ENCODE measurements around the gene LAGE3.

LAGE3 gene, protein sequence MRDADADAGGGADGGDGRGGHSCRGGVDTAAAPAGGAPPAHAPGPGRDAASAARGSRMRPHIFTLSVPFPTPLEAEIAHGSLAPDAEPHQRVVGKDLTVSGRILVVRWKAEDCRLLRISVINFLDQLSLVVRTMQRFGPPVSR

DNA sequence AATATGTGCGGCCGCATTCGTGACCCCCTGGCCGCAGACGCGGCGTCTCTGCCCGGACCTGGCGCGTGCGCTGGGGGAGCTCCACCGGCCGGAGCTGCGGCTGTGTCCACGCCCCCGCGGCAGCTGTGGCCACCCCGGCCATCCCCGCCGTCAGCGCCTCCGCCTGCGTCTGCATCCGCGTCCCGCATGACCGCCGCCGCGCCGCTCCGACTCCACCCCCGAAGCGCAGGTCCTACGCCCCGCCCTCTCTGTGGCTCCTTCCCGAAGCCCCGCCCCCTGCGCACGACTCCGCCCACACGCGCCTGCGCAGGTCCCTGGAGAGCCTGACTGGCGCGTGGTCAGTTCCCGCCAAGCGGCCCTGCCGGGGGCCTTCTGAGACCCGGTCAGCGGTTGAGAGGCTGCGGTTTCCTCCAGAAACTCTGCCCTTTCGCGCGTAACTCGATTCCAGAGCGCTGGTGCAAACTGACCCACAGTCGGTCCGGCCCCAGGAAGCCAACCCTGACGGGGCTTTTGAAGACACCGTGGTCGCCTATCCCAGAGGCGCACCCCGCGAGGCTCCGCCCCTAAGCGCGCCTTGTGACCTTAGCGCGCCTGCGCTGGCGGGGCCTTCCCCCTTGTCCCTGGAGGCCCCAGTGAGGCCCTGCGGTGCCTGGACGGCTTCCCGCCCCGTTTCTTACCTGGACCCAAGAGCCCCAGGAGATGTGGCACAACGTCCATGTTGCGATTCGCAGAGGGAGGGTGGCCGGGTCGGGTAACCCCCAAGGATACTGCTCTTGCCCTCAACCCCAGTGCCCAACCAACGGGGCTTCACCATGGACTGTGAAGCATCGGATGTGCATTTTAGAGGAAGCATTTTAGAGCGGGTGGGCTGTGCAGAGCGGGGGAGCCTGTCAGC lies at the start of gene LAGE3:
Gene LAGE3 (minus strand): TSS at position 554 of the 895 bp plus-strand sequence. CDS start 366 bp downstream, at position 188.
- DNase-seq: peak; percentile 94

DNA sequence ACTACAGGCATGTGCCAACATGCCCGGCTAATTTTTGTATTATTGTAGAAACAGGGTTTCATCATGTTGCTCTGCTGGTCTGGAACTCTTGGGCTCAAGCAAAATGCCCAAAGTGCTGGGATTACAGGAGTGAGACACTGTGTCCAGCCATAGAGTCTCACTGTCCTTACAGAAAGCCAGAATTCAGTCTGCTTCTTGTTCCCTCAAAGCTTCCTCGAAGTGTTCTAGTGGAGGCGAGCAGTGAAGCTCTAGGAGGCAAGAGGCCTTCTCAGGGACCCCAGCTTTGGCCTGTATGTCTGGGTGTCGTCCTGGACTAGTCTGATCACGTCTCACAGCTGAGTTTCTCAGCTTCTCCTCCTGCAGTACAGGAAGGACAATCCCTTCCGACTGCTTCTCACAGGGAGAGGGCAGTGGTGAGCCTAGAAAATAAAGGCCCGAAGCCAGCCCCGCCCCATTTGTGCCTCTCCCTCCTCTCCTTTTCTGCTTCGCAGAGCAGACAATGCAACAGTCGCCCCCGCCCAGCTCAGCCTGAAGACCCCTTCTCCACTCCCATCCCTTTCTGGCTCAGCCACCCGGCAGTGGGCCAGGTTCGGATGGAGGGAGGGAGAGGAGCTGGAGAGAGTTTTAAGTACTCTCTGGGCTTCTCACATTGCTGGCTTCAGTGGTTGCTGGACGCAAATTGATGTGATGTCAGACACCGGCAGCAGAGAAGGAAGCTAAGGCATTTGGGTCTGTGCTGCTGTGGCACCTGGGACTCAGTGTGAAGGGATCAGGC lies 48.0 kb upstream of the LAGE3 start:
- DNase-seq: peak; percentile 65

DNA sequence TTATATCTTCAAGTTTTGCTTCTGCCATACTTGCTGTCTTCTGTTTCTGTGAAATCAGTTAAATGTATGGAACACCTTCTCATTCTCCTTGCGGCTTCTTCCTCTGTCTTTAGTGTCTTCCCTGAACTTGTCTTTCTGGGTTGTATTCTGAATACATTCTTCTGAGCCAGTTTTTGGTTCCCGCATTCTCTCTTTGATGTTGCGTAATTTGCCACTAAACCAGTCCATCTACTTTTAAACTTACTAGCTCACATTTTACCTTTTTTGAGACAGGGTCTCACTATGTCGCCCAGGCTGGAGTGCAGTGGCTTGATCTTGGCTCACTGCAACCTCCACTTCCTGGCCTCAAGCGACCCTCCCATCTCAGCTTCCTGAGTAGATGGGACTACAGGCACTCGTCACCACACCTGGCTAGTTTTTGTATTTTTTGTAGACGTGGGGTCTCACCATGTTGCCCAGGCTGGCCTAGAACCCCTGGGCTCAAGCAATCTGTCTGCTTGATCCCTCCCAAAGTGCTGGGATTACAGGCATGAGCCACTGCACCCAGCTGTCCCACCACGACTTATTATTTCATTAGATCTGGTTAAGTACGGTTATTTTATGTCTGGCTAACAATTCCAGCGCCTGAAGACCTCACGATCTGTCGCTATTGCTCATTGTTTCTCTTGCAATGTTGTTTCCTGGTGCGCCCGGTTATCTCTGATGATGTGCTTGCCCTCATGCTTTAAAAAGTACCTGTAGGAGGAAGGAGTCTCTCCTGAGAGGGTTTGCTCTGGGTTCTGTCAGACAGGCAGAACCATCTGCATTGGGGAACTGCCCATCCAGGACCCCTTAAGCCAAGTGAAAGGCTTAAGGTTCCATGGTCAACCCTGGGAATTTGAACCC lies 46.8 kb upstream of the LAGE3 start:
- DNase-seq: no peak

DNA sequence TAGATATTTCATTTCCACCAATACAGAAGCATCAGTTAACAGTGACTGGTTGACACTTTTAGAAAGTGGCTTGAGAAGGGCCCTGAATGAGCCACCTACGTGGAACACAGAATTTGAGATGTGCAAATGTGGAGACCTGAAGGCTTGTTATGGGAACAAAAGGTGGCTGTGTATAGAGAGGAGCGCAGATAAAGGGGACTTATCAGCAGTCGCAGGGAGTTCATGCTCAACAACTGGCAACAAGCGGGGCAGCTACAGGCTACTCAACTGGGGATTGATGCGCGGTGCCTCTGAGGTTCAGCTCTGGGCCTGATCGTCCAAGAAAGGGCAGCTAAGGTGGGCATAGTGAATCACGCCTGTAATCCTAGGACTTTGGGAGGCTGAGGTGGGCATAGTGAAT lies 40.3 kb upstream of the LAGE3 start:
- DNase-seq: no peak

DNA sequence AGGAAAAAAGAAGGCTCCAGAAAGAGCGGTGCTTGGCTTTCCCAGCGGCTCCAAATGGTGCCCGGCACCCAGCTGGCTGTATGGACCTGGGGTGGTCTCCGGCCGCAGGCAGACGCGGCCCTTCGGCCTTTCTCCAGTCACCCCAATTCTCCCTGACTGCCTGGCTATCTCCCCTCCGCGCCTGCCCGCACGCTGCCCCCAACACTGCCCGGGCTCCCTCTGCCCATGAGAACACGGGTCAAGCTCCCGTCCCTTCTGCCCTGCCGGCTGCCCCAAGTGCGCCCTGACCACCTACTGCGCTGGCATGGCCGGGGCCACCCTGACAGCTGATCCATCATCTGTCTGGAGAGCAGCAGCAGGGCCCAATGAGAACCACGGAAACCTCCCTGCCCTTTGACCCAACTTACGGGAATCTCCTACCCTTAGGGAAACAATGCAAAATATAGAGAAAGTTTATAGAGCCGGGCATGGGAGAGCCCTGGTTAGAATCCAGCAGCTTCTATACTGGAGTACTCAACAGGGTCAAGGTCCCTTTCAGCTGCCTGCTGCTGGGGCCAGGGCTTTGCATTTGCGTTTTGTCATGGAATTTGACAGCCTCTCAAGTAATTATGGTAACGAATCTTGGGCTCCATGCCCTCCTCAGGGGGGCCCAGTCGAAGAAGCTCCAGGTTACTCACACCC lies 38.2 kb upstream of the LAGE3 start:
- no peak for DNase-seq

DNA sequence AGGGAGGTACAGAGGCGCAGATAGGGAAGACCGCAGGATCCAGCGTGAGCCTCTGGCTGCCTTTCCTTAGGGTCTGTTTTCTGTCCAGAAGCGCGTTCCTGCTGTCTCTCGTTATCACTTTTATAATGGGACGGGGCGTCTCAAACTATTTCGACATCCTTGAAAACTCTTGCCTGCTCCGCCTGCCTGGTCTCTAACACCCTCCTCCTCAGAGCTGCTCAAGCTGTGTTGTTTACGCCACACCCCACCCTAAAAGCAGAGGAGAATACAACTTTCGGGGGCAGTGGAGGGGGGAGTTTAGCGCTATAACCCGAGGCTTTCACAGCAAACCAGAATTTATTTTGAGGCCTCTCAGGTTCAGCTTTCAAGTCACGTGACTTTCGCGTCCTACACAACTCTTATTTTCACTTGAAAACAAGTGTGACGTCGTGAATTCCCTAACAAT lies 37.6 kb upstream of the LAGE3 start:
- DNase-seq: peak; percentile 37

DNA sequence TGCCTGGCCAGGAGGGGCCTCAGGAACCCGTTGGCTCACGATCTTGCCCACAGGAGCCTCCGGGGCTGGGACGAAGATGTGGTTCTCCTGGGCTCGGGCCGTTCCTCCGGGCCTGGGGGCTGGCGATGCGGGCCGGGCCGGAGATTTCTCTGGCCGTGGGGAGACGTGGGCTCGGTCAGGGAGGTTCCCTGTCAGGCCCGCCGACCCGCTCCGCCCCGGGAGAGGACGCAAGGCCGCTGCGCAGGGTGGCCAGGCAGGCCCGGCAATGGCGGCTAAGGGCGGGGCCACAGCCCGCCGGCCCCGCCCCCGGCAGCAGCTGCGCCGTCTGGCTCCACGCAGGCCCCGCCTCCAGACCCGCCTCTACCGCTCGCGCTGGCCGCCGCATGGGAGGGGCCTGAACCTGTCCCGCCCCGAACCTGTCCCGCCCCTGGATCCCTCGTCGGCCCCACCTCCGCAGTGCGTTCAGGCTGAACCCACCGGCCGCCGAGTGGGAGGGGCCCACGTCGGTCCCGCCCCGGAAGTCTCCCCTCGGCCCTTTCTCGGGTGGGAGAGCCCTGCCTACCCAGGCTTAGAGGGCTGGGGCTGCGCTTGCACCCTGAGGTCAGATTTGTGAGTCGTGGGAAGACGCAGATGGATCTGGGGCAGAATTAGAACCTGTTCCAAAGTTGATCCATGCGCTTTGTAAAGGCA lies 37.0 kb upstream of the LAGE3 start, which contains the start of gene FAM3A:
Gene FAM3A (minus strand): TSS at position 267 of the 690 bp plus-strand sequence. CDS start 460 bp downstream, outside the sequence.
- DNase-seq: peak; percentile 94

DNA sequence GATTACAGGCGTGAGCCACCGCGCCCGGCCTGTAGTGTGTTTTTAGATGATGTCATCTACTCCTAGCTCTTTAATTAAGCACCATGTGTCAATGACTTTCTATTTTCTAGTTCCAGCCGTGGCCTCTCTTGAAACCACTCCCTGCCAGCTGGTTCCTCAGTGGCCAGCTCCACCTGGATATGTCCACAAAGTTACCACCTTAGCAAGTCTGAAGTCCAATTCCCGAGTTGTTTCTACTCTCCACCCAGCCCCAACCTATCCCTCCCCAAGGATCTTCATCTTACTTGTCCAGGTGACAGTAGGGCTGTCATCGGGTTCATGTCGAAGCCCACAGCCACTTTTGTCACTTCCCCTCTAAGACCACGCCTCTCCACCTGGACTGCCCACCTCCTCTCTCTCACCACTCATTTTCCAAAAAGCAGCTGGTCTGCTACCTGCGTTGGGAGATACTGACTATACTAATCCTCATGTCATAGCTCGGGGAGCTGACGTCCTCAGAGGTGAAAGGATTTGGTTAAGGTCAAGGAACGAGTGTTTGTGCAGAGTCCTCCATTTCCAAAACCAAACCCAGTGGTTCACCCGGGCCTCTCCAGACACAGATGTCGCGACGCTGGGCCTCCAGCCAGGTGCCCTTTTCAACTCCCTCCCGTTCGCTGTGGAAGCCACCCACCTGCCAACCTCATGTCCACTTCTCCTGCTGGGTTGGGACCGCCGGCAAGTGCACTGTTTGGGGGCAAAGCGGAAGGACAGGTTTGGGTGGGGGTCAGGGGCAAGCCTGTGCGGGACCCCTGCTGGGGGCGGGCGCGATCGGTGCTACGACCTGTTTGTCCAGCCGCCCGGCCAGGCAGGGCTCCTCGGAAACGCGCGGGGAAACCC lies 36.2 kb upstream of the LAGE3 start:
- DNase-seq: peak; percentile 50

DNA sequence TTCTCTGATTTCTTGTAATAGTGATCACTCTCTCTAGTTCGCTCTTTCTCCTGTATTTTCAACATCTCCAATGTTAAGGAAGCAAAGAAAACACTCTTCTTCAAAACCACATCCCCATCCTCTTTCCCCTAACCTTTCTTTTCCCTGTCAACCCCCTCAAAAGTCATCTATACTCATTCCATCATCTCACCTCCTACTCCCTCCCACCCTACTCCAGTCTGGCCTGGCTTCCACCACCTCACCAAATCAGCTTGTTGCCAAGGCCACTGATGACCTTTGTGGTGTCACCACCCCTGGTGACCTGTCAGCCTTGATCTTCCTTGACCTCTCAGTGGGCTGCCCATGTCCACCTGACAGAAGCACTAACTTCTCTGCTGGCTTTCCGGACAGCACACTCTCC lies 34.6 kb upstream of the LAGE3 start:
- DNase-seq: no peak

DNA sequence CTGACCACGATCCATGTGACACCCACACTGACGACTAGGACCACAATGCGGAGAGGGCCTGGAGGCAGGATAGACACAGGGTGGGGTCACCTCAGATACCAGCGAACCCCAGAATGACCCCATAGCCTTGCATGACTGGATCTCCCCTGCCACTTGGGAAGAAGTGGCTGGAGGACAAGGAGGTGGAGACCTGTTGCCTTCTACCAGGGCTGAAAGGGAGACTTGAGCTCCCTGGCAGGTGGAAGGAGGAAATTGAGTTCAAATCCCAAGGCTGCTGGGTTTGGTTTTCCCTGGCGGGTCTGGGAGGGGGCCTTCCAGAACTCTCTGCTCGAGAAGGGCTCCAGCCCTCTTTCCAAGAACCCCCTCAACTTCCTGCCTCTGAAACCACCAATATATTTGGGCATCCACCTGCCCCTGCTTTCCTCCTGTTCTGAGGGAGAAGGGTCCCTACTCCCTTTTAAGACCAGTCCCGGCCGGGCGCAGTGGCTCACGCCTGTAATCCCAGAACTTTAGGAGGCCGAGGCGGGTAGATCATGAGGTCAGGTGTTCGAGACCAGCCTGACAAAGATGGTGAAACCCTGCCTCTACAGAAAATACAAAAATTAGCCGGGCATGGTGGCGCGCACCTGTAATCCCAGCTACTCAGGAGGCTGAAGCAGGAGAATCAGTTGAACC lies 33.9 kb upstream of the LAGE3 start:
- DNase-seq: no peak

DNA sequence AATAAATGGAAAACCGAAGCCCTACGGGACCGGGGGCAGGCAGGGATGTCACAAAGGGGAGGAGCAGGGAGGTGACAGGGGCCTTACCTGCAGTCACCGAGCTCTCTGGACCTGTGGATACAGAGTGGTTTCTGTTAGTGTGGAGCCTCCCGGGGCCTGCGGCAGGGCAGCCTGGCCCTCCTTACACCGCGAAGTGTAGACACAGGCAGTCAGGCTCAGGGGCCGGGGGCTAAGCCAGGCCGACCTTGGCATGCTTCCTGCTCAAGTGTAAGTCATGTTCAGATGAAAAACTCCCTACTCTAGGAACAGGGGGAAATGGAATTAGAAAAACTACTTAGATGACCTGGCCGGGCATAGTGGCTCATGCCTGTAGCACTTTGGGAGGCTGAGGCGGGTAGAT lies 32.7 kb upstream of the LAGE3 start:
- no peak for DNase-seq

DNA sequence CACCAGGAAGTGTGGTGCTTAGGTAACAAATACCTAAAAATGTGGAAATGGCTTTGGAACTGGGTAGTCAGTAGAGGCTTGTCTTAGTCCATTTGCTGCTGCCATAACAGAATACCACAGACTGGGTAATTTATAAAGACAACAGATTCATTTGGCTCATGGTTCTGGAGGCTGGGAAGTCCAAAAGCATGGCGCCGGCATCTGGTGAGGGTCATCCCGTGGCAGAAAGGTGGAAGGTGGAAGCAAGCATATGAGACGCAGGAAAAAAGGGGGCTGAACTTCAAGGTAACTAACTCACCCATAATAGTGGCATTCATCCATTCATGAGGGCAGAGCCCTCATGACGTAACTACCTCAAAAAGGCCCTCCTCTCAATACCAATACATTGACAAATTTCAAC lies 30.4 kb upstream of the LAGE3 start:
- no peak for DNase-seq

DNA sequence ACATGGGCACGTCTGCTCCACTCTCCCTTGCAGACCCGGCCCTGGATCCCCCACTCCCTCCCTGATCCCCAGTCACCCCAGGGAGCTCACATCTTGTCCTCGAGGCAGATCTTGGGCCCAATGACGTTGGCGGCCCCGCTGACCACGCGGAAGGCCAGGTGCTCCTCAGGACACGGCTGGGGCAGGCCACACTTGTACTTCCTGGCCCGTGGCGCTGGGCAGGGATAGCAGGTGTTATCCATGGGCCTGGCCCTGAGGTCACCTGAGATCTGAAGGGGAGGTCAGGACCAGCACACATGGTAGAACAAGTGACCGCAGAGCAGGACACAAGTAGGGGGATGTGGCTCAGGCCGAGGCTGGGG lies 29.3 kb upstream of the LAGE3 start:
- no peak for DNase-seq

DNA sequence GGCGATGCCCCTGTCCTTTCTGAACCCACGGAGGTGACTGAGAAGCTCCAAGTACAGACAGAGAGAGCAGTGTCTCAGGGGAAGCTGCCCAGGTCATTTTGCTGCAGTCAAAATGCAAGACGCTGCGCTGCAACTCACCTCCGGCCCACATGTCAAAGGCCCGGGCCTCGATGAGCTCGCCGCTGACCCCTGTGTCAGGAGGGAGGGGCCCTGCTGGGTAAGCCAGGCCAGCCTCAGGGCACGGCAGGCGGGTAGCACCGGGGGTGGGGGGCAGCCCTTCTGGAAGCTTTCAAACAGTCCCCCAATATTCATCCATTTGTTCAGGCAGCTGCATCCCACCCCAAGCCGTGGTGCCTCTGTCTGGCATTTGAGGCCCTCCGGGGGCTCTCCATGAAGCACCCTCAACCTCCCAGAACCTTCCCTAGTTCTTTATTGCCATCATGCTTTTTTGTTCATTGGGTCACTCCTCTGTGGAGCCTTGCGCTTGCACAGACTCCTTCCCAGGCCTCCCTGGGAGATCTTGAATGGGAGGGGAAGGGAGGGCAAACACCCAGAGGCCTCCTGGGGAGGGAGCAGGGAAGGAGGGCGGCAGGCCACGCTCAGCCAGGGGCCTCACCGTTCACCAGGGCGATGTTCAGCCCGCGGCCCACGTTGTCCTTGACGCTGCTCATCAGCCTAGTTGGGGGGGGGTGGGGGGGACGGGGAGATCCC lies 28.7 kb upstream of the LAGE3 start:
- DNase-seq: no peak

DNA sequence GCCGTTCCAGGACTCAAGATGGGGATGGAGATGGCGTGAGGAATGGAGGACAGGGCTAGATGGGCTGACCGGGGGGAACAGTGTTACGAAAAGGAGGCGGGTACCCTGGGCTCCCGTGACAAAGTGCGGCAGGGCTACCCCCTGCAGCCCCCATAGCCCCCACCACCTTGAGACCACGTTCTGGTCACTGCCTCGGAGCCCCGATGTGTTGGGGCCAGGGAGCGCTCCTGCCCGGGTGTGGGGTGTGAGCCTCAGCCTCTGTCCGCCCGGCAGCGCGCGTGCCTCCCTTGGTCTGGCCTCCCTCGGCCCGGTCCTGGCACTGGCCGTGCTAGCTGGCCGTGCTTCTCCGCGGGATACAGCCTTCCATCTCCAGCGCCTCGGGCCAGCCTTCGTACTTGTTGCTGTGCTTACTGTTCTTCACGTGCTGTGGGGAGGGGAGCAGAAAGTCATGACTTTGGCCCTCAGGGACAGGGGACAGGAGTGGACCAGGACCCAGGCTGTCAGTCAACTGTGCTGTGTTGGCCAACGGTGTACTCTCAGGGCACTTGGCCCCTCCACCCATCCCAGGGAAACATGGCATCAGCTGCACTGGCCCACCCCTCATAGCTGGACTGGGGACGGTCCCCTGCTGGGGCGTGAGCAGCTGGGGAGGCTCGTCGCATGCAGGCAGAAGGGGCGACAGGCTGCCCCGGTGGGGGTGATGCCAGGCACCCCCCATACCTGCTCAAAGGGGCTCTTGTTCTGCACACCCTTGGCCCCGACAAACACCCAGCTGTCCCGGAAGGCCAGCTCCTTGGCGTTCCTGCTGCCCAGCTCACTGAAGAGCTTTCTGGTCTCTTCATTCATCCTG lies 27.6 kb upstream of the LAGE3 start:
- DNase-seq: no peak

DNA sequence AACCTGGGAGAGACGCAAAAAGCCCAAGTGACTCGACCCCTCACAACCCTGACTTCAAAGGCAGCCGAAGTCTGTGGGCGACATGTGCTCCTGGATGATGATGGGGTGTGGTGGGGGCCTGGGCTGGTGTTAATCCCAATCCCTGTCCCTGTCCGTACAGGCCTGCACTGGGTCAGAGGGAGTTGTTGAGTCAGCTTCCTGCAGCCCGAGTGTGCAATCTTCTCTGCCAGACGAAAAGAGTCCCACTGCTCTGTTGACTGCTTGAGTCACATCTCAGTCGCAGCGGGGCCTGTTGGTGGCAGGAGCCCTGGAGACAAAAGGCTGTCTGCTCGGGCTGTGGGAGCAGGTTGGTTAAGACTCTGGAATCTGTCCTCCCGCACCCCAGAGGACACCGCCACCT lies 26.7 kb upstream of the LAGE3 start:
- no peak for DNase-seq

DNA sequence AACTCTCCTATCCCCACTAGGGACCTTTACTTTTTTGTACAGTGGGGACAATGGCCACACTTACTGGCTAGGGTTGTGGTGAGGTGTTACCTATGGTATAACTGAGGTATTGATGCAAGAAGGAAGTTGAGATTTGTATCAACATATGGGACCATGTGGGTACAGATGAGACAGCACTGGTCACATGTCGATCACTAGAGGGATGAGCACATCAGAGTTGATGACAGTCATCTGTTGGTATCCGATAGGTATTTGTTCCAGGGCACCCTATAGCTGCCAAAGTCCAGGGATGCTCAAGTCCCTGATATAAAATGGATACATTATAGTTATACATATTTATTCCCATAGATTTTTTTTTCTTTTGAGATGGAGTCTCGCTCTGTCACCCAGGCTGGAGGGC lies 23.9 kb upstream of the LAGE3 start:
- DNase-seq: no peak

DNA sequence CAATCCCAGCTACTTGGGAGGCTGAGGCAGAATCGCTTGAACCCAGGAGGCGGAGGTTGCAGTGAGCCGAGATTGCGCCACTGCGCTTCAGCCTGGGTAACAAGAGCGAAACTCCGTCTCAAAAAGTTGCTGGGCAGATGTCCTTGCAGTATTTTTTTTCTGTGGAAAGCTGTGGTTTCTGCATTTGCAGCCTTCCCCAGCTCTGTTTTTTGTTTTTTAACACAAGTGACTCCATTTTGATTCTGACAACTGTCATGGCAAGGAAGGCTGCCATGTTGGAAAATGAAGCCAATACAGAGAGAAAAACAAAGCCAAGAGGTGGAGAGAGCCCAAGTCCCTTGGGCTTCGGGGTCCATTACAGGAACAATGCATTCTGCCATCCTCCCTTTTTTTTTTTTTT lies 23.0 kb upstream of the LAGE3 start:
- no peak for DNase-seq
